ENCODE results near the gene ADAP1.
"Not testable (repeated sequence)": the region's sequence is repeated elsewhere in the genome, so short reads cannot be mapped to it uniquely, and the experiment has no call there.

Gene ADAP1

DNA sequence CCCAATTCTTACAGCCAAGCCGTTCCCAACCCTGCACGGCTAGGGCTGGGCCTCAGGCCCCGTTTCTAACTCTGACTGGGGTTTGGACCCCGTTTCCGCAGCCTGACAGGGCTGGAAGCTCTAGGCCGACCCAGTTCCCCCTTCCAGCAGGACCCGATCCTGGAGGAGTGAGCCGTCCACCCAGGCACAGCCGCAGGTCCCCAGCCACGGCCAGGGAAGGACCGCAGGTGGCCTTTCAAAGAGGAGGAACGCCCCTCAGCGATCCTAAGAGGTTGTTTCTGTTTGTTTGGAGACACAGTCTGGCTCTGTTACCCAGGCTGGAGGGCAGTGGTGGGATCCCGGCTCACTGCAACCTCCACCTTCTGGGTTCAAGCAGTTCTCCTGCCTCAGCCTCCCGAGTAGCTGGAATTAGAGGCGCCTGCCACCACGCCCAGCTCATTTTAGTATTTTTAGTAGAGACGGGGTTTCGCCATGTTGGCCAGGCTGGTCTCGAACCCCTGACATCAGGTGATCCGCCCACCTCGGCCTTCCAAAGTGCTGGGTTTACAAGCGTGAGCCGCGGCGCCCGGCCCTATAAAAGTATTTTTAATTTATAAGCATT is 78.9 kb downstream of the ADAP1 start:
- no peak for DNase-seq

GRCh38 chr7:875051-875450 is 79.4 kb downstream of the ADAP1 start:
- no peak for DNase-seq

DNA sequence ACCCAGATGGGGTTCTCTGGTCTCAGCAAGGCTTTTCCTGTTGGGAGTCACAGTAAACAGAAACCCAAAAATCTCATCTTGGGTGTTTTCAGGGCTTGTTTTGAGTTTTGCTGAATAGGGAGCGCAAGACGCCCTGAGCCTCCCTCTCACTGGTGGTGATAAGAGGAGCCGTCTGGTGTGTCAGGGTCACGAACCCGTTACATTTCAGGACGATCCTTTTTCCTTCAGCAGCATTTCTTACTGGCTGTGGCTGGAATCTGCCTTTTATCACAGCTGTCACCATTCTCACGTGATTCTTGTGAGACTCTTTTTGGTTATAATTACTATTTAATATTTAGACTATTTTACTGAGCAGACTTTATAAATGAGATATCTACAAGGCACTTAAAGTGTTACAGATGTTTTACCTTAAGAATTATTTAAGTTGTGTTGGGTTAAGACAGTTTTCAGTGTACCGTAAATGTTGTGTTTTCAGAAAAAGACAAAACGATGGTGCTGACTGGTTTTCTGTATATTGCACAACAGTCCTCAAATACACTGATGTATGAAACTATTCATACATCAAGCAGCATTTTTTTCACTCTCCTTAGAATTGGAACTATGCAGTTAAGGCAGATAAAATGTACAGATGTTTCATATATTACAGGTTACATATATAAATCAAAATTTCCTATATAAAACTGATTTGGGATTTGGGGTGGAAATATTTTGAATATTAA is 80.3 kb downstream of the ADAP1 start:
- no peak for DNase-seq

- peak; percentile 78 for DNase-seq
Observed at GRCh38 chr7:873367-874002, 81.0 kb downstream of the ADAP1 start.

DNA sequence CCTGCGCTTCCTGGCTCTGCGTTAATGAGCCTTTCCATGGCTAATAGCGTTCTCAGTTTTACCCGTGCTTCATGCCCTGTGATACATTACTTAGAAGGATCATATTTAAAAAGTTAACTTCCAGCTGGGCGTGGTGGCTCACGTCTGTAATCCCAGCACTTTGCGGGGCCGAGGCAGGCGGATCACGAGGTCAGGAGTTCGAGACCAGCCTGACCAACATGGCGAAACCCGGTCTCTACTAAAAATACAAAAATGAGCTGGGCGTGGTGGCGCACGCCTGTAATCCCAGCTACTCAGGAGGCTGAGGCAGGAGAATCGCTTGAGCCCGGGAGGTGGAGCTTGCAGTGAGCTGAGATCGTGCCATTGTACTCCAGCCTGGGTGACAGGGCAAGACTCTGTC is 81.8 kb downstream of the ADAP1 start:
- not testable (repeated sequence) for DNase-seq

DNA sequence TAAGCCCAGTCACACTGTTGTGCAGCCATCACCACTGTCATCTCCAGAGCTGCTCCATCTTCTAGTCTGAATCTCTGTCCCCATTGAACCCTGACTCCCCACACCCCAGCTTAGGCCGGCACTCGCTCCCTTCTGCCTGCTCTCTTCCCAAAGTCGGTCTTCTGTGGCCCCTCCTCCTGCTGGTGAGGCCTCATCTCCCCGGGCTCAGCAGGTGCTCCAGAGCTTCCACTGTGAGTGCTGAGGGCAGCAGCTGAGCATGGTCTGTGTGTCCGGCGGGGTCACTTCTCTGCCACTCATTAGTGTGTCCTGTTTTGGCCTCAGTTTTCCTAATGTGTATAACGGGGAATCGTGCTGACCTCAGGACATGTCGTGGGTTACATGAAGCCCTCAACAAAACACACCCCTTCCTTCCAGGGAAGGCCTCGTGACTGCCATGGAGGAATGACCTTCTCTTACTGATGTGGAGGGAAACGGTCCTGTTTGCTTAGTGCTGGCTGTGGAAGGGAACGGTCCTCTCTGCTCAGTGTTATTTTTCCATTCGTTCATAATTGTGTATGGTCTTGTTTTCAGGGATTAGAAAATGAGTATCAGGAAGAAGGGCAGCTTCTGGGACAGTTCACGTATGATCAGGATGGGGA is 82.5 kb downstream of the ADAP1 start:
- DNase-seq, result no peak

GRCh38 chr7:869348-869747 is 85.1 kb downstream of the ADAP1 start:
- no peak for DNase-seq

- DNase-seq, result no peak
Observed at GRCh38 chr7:868189-868486, 86.3 kb downstream of the ADAP1 start.

DNA sequence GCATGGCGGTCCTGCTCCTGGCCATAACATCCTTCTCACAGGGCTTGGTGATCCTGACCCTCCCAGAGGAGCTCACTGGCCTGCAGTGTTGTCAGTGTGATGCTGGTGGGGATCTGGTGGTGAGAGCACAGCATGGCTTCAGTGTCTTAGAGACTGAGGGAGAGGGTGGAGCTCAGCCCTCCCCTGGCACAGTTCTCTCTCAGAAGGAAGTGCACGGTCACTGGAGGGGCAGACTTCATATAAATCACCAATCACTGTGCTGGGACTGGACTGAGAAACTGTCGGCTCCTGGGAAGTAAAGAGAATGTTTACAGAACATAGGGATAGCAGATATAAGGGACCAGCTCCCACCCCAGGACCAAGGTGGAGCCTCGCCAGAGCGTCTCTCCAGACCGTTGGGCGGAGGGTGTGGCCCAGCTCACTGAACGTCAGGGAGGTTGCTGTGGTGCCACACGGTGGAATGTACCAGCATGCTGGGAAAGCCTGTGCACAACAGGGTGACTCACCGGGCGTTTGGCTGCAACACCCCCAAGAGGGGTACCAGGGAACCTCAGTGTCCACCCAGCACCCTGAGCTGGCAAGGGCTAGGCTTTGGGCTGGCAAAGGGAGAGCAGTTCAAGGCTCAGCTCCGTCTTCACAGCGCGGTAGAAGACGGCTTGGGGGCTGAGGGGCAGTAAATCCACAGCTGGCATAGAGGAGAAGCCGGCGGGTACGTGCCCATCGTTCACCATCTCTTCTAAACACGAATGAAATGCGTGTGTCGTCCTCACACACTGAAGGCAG is 86.9 kb downstream of the ADAP1 start:
- DNase-seq, result peak; percentile 79

GRCh38 chr7:867001-867405 is 87.5 kb downstream of the ADAP1 start:
- DNase-seq, result peak; percentile 90

GRCh38 chr7:865921-866320 is 88.6 kb downstream of the ADAP1 start:
- no peak for DNase-seq

GRCh38 chr7:863106-863505 is 91.4 kb downstream of the ADAP1 start:
- DNase-seq, result no peak

GRCh38 chr7:862157-862556 is 92.3 kb downstream of the ADAP1 start:
- DNase-seq, result no peak

DNA sequence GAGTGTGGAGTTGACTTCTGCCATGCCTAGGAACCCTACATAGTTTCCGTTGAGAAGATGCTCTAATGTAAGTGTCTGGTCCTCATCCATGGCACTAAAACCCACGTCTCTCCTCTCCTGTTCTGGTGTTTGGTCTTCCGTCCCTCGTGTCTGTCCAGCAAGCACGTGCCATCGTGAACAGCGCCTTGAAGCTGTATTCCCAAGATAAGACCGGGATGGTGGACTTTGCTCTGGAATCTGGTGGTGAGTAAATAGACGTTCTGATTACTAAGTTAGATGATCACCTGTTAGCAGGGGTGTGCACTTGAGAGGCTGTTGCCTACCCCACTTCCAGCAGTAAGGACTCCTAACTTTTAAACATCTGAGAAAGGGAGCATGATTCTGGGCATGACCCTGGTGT is 93.3 kb downstream of the ADAP1 start:
- no peak for DNase-seq

GRCh38 chr7:860149-860548 is 94.3 kb downstream of the ADAP1 start:
- DNase-seq, result no peak

- no peak for DNase-seq
Observed at GRCh38 chr7:859359-860030, 95.0 kb downstream of the ADAP1 start.

- no peak for DNase-seq
Observed at GRCh38 chr7:857661-858060, 96.8 kb downstream of the ADAP1 start.

DNA sequence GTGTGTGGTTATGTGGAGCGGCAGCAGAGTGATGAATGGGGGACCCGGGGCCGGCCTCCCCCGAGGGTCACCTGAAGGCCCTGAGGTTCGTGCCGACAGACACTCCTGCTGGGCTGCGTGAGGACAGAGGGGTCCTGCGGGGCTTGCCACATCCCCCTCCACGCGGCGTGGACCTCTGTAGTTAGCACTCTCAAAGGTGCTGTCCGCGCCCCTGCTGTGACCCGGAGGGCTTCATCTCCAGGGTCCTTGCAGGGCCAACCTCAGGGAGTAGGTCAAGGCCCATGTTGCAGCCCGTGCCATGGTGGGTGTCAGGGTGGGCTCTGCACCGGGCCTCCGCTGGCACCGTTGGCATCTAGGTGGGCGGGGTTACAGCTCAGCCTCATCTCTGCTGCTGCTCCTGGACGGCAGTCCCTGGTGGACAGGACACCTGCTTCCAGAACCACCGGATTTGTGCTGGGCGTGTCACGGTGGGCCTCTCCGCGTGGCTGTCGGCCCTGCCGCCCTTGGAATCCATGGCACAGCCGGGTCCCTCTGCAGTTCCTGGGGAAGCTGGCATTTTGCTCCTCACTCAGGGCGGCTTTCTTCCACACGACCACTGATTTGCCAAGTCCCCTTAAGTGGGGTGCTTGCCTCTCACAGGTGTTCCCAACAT is 97.9 kb downstream of the ADAP1 start:
- no peak for DNase-seq

- DNase-seq, result no peak
Observed at GRCh38 chr7:855686-856369, 98.7 kb downstream of the ADAP1 start.

- DNase-seq, result no peak
Observed at GRCh38 chr7:854118-854775, 100.2 kb downstream of the ADAP1 start.

Measured in EL (cell line).